ENCODE results near the gene FOXE3.

Gene FOXE3

DNA sequence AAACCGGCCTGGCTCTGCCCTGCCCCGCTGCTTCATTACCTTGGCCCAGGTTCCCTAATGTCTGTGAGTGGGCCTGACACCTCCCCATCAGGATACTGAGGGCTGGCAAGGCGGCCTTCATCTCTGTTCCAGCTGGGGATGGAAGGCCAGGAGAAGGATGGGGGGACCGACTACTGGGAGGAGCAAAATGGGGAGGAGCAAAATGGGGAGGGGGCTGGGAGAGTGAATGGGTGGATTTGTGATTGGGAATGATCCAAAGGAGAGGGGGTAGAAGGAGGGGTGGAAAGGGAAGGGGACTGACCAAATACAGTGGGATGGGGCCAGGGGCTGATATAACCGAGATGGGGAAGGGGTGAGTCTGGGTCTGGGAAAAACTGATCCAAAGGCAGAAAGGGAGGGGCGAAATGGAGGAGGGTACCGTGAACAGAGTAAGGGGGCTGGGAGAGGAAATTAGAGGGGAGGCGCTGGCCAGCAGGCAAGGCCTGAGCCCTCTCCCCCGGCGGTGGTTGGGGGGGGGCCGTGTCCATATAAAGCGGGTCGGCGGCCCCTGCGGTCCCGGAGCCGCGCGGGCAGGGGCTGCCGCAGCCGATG is at the start of gene FOXE3:
Gene FOXE3, plus strand, starts transcription at position 558 of the 591 bp plus-strand sequence. Its CDS starts 31 bp downstream, at position 589.
- in situ Hi-C loops (cut with HindIII; ENCODE audit: low sequenced_read_pairs), result no loop called here

DNA sequence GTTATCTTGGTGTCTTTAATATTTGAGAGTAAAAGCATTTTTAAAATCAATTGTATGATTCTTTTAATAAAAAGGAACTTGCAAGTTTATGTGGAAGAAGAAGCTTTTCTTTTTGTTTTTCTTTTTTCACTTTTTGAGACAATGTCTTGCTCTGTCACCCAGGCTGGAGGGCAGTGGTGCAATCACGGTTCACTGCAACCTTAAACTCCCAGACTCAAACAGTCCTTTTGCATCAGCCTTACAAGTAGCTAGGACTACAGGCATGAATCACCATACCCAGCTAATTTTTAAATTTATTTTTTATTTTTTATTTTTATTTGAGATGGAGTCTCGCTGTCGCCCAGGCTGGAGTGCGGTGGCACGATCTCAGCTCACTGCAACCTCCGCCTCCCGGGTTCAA is 48.4 kb upstream of the FOXE3 start:
- in situ Hi-C loops (cut with HindIII; ENCODE audit: low sequenced_read_pairs), result no loop called here

DNA sequence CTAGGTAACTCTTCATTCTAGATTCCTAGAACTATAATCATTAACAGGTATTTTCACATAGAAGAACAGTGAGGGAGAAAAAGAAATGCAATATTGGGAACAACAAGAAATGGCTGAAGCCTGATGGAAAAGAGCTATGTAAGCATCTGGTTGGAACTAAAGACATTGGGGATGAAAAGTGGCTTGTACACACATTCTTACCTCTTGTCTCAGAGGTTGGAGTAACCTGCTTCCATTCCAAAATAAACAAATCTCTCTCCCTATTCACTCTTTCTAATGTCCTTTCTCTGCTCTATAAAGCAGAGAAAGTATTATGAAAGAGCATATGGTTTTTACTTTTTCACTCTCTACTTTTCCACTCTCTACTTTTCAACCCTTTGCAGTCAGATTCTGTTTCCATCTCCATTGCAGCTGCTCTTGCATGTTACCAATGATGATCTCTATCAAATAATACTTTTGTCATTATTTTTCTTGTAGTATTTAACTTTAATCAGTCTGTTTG is 45.0 kb upstream of the FOXE3 start:
- in situ Hi-C loops (cut with HindIII; ENCODE audit: low sequenced_read_pairs), result no loop called here

DNA sequence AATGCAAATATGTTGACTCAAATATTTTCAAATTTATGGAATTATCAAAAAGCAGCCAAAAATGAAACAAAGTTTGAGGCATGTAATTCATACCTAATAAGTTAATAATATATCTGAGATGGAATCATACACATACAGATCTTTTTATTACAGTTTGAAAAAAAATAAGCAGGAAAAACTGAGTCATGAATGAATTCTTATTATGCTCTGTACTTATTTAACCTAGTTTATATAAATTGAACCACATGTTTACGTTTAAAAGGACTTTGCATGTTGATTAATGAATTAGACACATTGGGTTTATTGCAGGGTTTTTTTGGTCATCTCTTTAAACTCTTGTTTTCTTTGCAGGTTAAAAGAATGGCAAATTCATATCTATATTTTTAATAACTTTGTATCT is 41.6 kb upstream of the FOXE3 start:
- in situ Hi-C loops (cut with HindIII; ENCODE audit: low sequenced_read_pairs), result no loop called here

DNA sequence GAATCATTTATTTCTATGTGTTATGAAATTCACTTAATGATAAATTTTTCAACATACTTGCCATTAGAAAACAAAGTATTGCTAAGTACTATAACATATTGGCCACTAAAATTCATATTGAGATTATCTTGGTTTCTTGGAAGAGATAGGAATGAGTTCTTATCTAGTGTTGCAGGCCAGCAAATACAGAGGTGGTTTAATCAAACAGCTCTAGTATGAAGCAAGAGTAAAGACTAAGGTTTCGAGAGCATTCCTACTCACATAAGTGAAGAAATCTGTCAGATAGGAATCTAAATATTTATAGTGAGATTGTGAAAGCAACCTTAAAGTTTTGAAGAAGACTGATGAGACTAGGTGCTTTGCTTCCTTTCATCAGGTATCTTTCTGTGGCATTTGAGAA is 37.9 kb upstream of the FOXE3 start:
- in situ Hi-C loops (cut with HindIII; ENCODE audit: low sequenced_read_pairs), result no loop called here

DNA sequence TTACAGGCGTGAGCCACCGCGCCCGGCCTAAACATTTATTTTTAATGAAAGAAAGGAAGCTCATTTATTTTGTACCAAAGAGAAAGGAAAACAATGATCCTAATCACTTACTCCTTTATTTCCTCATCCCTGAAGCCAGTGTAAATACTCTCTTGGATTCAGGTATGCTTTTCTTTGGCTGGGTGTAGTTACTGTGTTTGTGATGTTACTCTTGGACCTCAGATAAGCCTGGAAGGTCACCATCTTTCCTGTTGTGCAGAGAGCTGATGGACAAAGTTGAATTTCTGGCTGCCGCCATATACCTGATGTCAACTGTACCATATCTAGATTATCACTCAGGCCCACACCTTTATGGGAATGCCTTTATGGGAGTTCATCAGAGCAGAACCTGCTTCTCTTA is 35.4 kb upstream of the FOXE3 start:
- in situ Hi-C loops (cut with HindIII; ENCODE audit: low sequenced_read_pairs), result no loop called here

DNA sequence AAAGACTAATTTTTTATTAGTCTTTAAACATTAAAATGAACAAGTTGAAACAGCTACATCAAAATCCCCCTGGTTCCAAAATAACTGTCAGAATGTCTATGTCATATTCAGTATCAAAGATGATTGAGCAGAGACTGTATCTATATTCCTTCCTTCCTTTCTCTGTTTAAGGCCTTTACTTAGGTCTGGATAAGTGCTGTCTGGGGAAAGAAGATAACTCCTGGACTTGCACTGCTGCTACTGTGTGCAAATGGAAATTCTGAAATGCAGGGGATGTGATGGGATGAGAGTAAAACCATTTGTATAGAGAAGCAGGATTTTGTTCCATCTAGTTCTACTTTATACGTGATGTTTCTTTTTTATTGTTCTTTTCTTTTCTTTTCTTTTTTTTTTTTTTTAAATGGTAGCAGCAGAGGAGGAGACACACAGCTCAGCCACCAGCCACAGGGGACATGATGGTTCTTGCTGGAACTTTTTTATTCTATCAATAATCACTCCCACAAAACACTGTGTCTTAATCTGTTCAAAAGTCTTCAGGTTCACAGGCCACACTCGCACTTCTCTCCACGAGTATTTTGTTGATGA is 33.6 kb upstream of the FOXE3 start:
- in situ Hi-C loops (cut with HindIII; ENCODE audit: low sequenced_read_pairs), result no loop called here

- in situ Hi-C loops (cut with HindIII; ENCODE audit: low sequenced_read_pairs), result no loop called here
These were observed 32.0 kb upstream of the FOXE3 start for GRCh38 chr1:47384083-47384482.

GRCh38 chr1:47385020-47385419 is 31.1 kb upstream of the FOXE3 start:
- in situ Hi-C loops (cut with HindIII; ENCODE audit: low sequenced_read_pairs), result no loop called here

DNA sequence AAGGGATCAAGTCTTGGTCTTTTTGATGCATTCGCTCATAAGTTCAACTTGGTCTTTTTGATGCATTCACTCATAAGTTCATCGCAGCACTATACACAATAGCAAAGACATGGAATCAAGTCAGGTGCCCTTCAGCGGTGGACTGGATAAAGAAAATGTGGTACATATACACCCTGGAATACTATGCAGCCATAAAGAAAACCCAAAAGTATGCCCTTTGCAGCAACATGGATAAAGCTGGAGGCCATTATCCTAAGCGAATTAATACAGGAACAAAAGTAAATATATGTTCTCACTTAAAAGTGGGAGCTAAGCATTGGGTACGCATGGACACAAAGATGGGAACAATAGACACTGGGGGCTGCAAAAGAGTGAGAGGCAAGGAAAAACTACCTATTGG is 29.8 kb upstream of the FOXE3 start:
- in situ Hi-C loops (cut with HindIII; ENCODE audit: low sequenced_read_pairs), result no loop called here

DNA sequence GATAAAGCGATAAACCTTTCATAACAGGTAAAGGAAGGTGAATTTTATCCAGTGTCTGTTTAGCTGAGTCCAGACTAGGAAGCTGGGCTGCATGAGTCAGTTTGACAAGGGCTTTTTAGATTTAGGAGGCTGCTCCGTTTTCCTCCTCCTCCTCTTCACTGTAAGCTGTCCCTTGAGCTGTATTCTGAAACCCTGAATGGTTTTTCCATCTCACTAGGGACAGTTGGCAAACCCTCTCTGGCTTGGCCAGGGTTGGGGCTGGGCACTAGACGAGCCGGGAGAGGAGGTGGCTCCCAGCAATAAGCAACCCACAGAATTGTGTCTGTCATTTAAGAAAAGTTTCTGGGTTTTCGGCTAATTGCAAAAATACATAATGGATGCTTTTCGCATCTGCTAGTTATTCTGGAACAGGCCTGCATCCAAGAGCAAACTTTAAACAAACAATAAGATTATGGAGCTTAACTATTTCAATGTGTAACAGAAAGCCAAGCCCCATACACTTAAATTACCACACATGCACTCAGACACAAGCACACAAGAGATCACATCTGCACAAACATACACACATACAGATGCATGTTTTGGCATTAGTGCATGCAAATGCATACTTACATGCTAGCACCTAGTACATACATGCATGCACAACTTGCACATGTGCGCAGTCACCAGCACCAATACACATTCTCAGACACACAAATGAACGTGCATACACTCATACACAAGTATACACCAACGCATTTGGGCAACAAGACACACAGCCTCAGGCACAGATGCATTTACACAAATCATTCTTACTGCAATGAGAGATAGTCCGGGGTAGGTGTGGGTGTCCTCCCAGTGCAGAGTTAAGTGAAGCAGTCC is 27.8 kb upstream of the FOXE3 start:
- in situ Hi-C loops (cut with HindIII; ENCODE audit: low sequenced_read_pairs), result no loop called here

DNA sequence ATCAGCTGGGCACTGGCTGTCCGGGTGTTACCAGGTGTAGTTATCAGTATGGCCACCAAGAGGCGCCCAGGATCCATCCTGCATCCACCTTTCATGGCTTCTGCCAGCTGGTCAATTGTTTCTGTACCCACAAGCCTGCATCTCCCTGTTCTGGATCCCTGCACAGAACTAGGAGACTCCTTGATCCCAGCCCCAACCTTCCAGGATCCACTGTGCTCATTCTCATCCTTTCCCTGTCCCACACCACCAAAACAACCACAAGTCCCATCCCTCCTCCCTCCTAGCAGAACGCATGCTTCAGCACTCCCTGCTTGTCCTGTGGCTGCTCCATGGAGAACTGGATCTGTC is 27.2 kb upstream of the FOXE3 start:
- in situ Hi-C loops (cut with HindIII; ENCODE audit: low sequenced_read_pairs), result no loop called here

DNA sequence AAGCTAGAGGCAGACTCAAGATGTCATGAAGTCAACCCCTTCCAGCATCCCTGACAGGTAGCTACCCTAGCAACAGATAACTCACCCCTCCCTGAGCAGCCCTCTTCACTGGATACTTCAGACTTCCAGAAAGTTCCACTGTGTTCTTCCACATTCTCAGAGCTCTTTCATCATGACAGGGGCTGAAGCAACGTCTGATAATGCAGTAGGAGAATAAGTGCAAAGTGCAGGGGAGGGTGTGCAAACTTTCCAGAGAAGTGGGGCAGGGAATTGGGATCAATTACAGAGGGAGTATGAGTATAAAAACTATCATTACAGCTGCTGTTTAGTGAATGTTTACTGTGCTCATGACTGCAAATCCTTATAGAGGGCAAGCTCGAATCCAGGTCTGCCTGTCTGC is 26.4 kb upstream of the FOXE3 start:
- in situ Hi-C loops (cut with HindIII; ENCODE audit: low sequenced_read_pairs), result loop anchor here (10.0 kb wide), 1 partner anchor 325 kb away; no protein-coding TSS in a partner anchor

DNA sequence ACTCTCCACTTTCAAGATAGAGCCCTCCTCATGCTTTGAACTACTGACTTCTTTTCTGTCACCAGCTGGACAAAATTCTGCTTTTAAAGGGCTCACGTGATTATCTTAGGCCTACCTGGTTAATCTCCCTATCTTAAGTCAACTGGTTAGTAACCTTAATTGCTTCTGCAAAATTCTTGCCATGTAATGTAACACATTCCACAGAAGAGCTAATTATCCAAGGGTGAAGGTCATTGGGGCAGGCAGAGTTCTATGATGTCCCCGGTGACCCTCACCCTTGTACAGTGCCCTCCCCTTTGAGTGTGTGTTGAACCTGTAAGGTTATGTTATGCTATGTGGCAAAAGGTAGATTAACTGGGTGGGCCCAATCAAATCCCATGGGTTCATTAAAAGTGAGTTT is 25.2 kb upstream of the FOXE3 start:
- in situ Hi-C loops (cut with HindIII; ENCODE audit: low sequenced_read_pairs), result loop anchor here (10.0 kb wide), 1 partner anchor 324 kb away; no protein-coding TSS in a partner anchor

GRCh38 chr1:47393141-47393540 is 22.9 kb upstream of the FOXE3 start:
- in situ Hi-C loops (cut with HindIII; ENCODE audit: low sequenced_read_pairs), result loop anchor here (10.0 kb wide), 1 partner anchor 322 kb away; no protein-coding TSS in a partner anchor

DNA sequence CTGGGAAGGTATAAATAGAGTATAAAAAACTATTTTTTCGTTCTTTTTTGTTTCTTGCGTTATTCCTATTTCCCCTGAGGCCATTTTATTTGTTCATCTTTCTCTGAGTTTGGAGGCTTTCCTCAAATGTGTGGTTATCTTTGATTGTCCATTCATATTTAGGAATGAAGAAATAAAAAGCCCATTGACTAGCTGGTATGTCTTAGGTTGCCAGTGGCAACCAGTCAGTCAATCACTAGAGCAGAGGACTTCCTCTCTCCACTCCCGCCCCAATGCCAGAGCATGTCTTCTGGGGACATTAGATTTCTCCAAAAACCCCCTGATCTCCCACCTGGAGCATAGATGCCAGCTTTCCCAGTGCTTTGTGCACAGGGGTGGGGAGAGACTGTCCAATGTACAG is 20.7 kb upstream of the FOXE3 start:
- in situ Hi-C loops (cut with HindIII; ENCODE audit: low sequenced_read_pairs), result loop anchor here (10.0 kb wide), 1 partner anchor 319 kb away; no protein-coding TSS in a partner anchor

DNA sequence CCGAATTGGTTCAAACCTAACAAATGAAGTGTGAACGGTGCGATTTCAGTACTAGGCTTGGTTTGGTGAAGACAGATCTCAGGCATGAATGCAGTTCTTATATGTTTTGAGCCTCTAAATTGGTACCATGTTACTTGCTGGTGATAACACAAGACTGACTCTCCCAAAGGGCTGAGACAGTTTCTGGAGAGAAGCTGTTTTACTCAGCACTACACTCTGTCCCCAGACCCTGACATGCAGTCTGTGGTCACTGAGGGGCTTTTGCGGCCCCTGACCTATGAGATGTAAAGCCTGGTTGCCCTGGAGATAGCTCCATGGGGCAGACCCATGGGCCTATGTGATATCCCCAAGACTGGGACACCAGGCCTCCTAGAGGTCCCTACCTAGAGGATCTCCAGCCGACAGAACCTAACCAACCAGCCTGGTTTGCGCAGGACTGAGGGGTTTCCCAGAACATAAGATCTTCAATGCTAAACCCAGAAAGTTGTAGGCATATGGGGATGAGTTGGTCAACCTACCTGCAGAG is 19.4 kb upstream of the FOXE3 start:
- in situ Hi-C loops (cut with HindIII; ENCODE audit: low sequenced_read_pairs), result loop anchor here (10.0 kb wide), 1 partner anchor 318 kb away; no protein-coding TSS in a partner anchor

GRCh38 chr1:47399138-47399845 is 16.8 kb upstream of the FOXE3 start:
- in situ Hi-C loops (cut with HindIII; ENCODE audit: low sequenced_read_pairs), result loop anchor here (10.0 kb wide), 1 partner anchor 316 kb away; no protein-coding TSS in a partner anchor

- in situ Hi-C loops (cut with HindIII; ENCODE audit: low sequenced_read_pairs), result loop anchor here (10.0 kb wide), 1 partner anchor 315 kb away; no protein-coding TSS in a partner anchor
These were observed 16.3 kb upstream of the FOXE3 start for GRCh38 chr1:47399846-47400155.

DNA sequence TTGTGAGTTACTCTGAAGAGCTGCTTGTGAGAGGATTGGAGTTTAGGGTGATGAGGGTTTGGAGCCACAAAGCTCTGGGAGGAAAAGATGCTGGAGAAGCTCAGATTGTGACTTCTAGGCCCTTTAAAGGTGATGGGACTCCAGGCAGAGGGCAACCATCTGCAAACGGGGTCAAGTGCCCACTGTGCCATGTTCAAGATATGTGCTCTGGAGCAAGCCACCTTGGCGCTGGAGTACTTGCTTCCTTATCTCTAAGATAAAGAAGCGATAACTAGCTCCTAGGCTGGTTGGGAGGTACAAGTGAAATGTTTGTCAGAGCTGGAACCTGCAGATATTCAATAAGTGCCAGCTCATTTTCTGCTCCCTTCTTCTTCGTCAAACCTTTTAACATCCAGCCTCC is 14.3 kb upstream of the FOXE3 start:
- in situ Hi-C loops (cut with HindIII; ENCODE audit: low sequenced_read_pairs), result no loop called here

DNA sequence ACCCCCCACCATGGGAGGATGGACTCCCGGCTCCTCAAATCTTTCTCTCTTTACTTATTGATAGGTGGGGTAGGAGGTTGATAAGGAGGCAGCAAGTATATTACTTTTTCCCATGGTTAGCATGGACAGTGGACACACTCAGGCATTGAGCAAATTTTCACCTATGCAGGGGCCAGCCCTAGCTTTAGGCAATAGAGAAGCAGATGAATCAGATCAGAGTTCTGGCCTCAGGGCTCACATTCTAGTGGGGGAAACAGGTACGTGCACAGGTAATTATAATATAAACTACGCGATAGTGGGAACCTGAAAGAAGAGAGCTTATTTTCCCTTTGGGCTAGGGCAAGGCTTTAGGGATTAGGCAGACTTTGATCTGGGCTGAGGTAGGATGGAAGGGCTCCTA is 13.5 kb upstream of the FOXE3 start:
- in situ Hi-C loops (cut with HindIII; ENCODE audit: low sequenced_read_pairs), result no loop called here

All from DLD1 (cell line).